Measurements from ENCODE around the gene PEX14.
A peak's percentile ranks its signal among the peaks of the same experiment; 100 is the strongest.

Gene PEX14

GRCh38 chr1:10514490-10515235 is 39.9 kb downstream of the PEX14 start:
- DNase-seq = peak; percentile 61
- Histone ChIP-seq H4K8ac (ENCODE audit: low read length) (no peak overlapping the region), H3K4ac (ENCODE audit: low read depth in 1 of 2, low read length in 2 of 2) (no peak overlapping the region), H2BK120ac (ENCODE audit: low read depth, low read length) (no peak overlapping the region), H2BK15ac (ENCODE audit: low read depth, poor library complexity, severe bottlenecking) (no peak overlapping the region), H3K36me3 (ENCODE audit: control insufficient read depth in 1 of 2, insufficient read depth in 2 of 2, low read depth in 1 of 2, low read length in 2 of 2) (no peaks in the 10 kb centered on the region), H2BK12ac (ENCODE audit: low read length in 2 of 2) (no peak overlapping the region), H2BK5ac (ENCODE audit: low read depth, low read length, poor library complexity, severe bottlenecking) (no peak overlapping the region), H3K27ac (ENCODE audit: low read length, poor library complexity, severe bottlenecking) (no peak overlapping the region), H3K4me3 (ENCODE audit: insufficient read depth in 1 of 2, low read depth in 1 of 2, low read length in 2 of 2) (no peak overlapping the region), H2AK5ac (ENCODE audit: low read length, severe bottlenecking) (peak overlapping the region; percentile 4), H2AFZ (ENCODE audit: low read depth, low read length) (no peak overlapping the region), H3K23ac (ENCODE audit: low read length in 2 of 2) (no peak overlapping the region), H3K14ac (ENCODE audit: low read length in 2 of 2) (no peak overlapping the region), H3K18ac (ENCODE audit: low read depth in 1 of 2, low read length in 2 of 2) (no peak overlapping the region), H4K91ac (ENCODE audit: low read length) (no peak overlapping the region), H3K27me3 (ENCODE audit: control insufficient read depth in 1 of 2, insufficient read depth in 1 of 2, low read length in 2 of 2) (no peaks in the 10 kb centered on the region), H3K9me3 (ENCODE audit: control insufficient read depth, low read length) (no peaks in the 10 kb centered on the region), H3K4me2 (ENCODE audit: low read length, poor library complexity, severe bottlenecking) (no peak overlapping the region), H3K9ac (ENCODE audit: low read length) (no peak overlapping the region), H3K4me1 (ENCODE audit: control insufficient read depth, insufficient read depth, low read depth, low read length) (peaks cover 32% of the 10 kb centered on the region), H3K79me1 (replicated peaks; ENCODE audit: low read length, poor library complexity, severe bottlenecking) (peaks cover 12% of the 10 kb centered on the region)
- WGBS = 78% methylated on average over 6 of the region's 8 CpGs

GRCh38 chr1:10515301-10515975 is 40.7 kb downstream of the PEX14 start:
- Histone ChIP-seq H2AFZ (ENCODE audit: low read depth, low read length) (no peak overlapping the region), H3K4me1 (ENCODE audit: control insufficient read depth, insufficient read depth, low read depth, low read length) (peaks cover 30% of the 10 kb centered on the region), H2BK15ac (ENCODE audit: low read depth, poor library complexity, severe bottlenecking) (no peak overlapping the region)

GRCh38 chr1:10515976-10516750 is 41.4 kb downstream of the PEX14 start:
- no peaks in the 10 kb centered on the region for H3K27me3 ChIP-seq (ENCODE audit: control insufficient read depth in 1 of 2, insufficient read depth in 1 of 2, low read length in 2 of 2)
- no peak overlapping the region for H2BK5ac ChIP-seq (ENCODE audit: low read depth, low read length, poor library complexity, severe bottlenecking)
- no peak overlapping the region for H3K4me3 ChIP-seq (ENCODE audit: insufficient read depth in 1 of 2, low read depth in 1 of 2, low read length in 2 of 2)
- peaks cover 27% of the 10 kb centered on the region for H3K4me1 ChIP-seq (ENCODE audit: control insufficient read depth, insufficient read depth, low read depth, low read length)
- no peak overlapping the region for H4K8ac ChIP-seq (ENCODE audit: low read length)
- peaks cover 19% of the 10 kb centered on the region for H3K79me1 ChIP-seq (replicated peaks; ENCODE audit: low read length, poor library complexity, severe bottlenecking)
- no peak overlapping the region for H3K23ac ChIP-seq (ENCODE audit: low read length in 2 of 2)
- H2BK12ac ChIP-seq (ENCODE audit: low read length in 2 of 2) = no peak overlapping the region
- WGBS = 97% methylated on average over 6 of the region's 6 CpGs
- H3K4ac ChIP-seq (ENCODE audit: low read depth in 1 of 2, low read length in 2 of 2) = no peak overlapping the region
- no peak for DNase-seq
- no peak overlapping the region for H3K27ac ChIP-seq (ENCODE audit: low read length, poor library complexity, severe bottlenecking)
- no peaks in the 10 kb centered on the region for H3K36me3 ChIP-seq (ENCODE audit: control insufficient read depth in 1 of 2, insufficient read depth in 2 of 2, low read depth in 1 of 2, low read length in 2 of 2)
- H4K91ac ChIP-seq (ENCODE audit: low read length) = no peak overlapping the region
- H3K18ac ChIP-seq (ENCODE audit: low read depth in 1 of 2, low read length in 2 of 2) = no peak overlapping the region
- no peak overlapping the region for H3K4me2 ChIP-seq (ENCODE audit: low read length, poor library complexity, severe bottlenecking)
- H2AFZ ChIP-seq (ENCODE audit: low read depth, low read length) = no peak overlapping the region
- no peak overlapping the region for H2AK5ac ChIP-seq (ENCODE audit: low read length, severe bottlenecking)
- H2BK120ac ChIP-seq (ENCODE audit: low read depth, low read length) = no peak overlapping the region
- no peaks in the 10 kb centered on the region for H3K9me3 ChIP-seq (ENCODE audit: control insufficient read depth, low read length)
- H2BK15ac ChIP-seq (ENCODE audit: low read depth, poor library complexity, severe bottlenecking) = no peak overlapping the region
- H3K14ac ChIP-seq (ENCODE audit: low read length in 2 of 2) = no peak overlapping the region
- no peak overlapping the region for H3K9ac ChIP-seq (ENCODE audit: low read length)

More at GRCh38 chr1:10515301-10515975, 40.7 kb downstream of the PEX14 start:
- Histone ChIP-seq H3K9ac (ENCODE audit: low read length) (no peak overlapping the region), H2AK5ac (ENCODE audit: low read length, severe bottlenecking) (no peak overlapping the region), H4K91ac (ENCODE audit: low read length) (no peak overlapping the region), H3K79me1 (replicated peaks; ENCODE audit: low read length, poor library complexity, severe bottlenecking) (peaks cover 16% of the 10 kb centered on the region), H3K36me3 (ENCODE audit: control insufficient read depth in 1 of 2, insufficient read depth in 2 of 2, low read depth in 1 of 2, low read length in 2 of 2) (no peaks in the 10 kb centered on the region), H2BK120ac (ENCODE audit: low read depth, low read length) (no peak overlapping the region), H2BK5ac (ENCODE audit: low read depth, low read length, poor library complexity, severe bottlenecking) (no peak overlapping the region), H2BK12ac (ENCODE audit: low read length in 2 of 2) (no peak overlapping the region), H3K4ac (ENCODE audit: low read depth in 1 of 2, low read length in 2 of 2) (no peak overlapping the region), H3K4me3 (ENCODE audit: insufficient read depth in 1 of 2, low read depth in 1 of 2, low read length in 2 of 2) (no peak overlapping the region), H3K9me3 (ENCODE audit: control insufficient read depth, low read length) (no peaks in the 10 kb centered on the region), H4K8ac (ENCODE audit: low read length) (no peak overlapping the region), H3K18ac (ENCODE audit: low read depth in 1 of 2, low read length in 2 of 2) (no peak overlapping the region), H3K23ac (ENCODE audit: low read length in 2 of 2) (no peak overlapping the region), H3K27ac (ENCODE audit: low read length, poor library complexity, severe bottlenecking) (no peak overlapping the region), H3K27me3 (ENCODE audit: control insufficient read depth in 1 of 2, insufficient read depth in 1 of 2, low read length in 2 of 2) (no peaks in the 10 kb centered on the region), H3K4me2 (ENCODE audit: low read length, poor library complexity, severe bottlenecking) (no peak overlapping the region), H3K14ac (ENCODE audit: low read length in 2 of 2) (no peak overlapping the region)
- 70% methylated on average over 8 of the region's 10 CpGs for WGBS
- no peak for DNase-seq

Data from mesenchymal stem cell (in vitro differentiated cells and primary cell).